PC-3 (cell line): Measurements from ENCODE around the gene AADACL2. TPM values are rescaled to one million over a fixed set of nuclear protein-coding genes. Genes with fewer than 3 reads are reported as not detected.
"Not testable (repeated sequence)": the region's sequence is repeated elsewhere in the genome, so short reads cannot be mapped to it uniquely, and the experiment has no call there.

Experiments
- ATAC-seq: fragments of 200-7000 bp; cut with Tn5 transposase; 2 replicates; pipeline ENCODE4 v1.9.1; 2020; ENCODE audit warnings: mild to moderate bottlenecking, moderate library complexity
- BruUV-seq: library from RNA; stranded (reverse); fragments of 400-500 nt; replicated peaks from 2 replicates; lab custom pipeline; 2021; lab: Mats Ljungman, UMichigan
- CTCF ChIA-PET: fragments of 300-600 bp; sonication (Branson Sonifier 250); formaldehyde crosslinking; loops from one replicate; lab custom pipeline; 2022; ENCODE audit warnings: antibody characterized with exemption; lab: Charles Lee
- POLR2A ChIA-PET: fragments of 300-600 bp; sonication (Branson Sonifier 250); formaldehyde crosslinking; loops from one replicate; lab custom pipeline; 2022; ENCODE audit warnings: antibody characterized with exemption; ENCODE audit not compliant: unreplicated experiment; lab: Charles Lee
- DNase-seq: peaks from one replicate; pipeline ENCODE4 v3.0.0-alpha.2; 2015
- H2AFZ ChIP-seq: fragments of 300-600 bp; sonication (generic); 2 replicates; pipeline ENCODE4 v1.6.0; 2016; ENCODE audit warnings: antibody characterized with exemption, low read length
- H3F3A ChIP-seq: fragments of 300-600 bp; sonication (generic); one replicate; pipeline ENCODE4 v1.6.0; 2017; ENCODE audit warnings: antibody characterized with exemption, low read length, control low read depth, mild to moderate bottlenecking; ENCODE audit not compliant: unreplicated experiment
- H3K27ac ChIP-seq: fragments of 300-600 bp; sonication (generic); 2 replicates; pipeline ENCODE4 v1.5.1; 2016; ENCODE audit warnings: mild to moderate bottlenecking, low read length
- H3K27me3 ChIP-seq: fragments of 300-600 bp; sonication (generic); 2 replicates; pipeline ENCODE4 v1.6.1; 2016; ENCODE audit warnings: low read length, mixed read lengths
- H3K36me3 ChIP-seq: fragments of 300-600 bp; sonication (generic); 2 replicates; pipeline ENCODE4 v1.6.1; 2016; ENCODE audit warnings: low read depth, mixed run types, low read length, mixed read lengths
- H3K4me1 ChIP-seq: fragments of 300-600 bp; sonication (generic); 2 replicates; pipeline ENCODE4 v1.5.1; 2016; ENCODE audit warnings: low read length; ENCODE audit not compliant: insufficient read depth
- H3K4me2 ChIP-seq: fragments of 300-600 bp; sonication (generic); 2 replicates; pipeline ENCODE4 v1.6.0; 2016; ENCODE audit warnings: low read length
- H3K4me3 ChIP-seq: fragments of 300-600 bp; sonication (generic); 2 replicates; pipeline ENCODE4 v1.5.1; 2016; ENCODE audit warnings: mild to moderate bottlenecking, low read length, mixed read lengths
- H3K79me2 ChIP-seq: fragments of 300-600 bp; sonication (generic); 2 replicates; pipeline ENCODE4 v1.6.1; 2017; ENCODE audit warnings: low read length, mixed read lengths
- H3K9ac ChIP-seq: fragments of 300-600 bp; sonication (generic); 2 replicates; pipeline ENCODE4 v1.6.0; 2016; ENCODE audit warnings: mild to moderate bottlenecking, low read length
- H3K9me2 ChIP-seq: fragments of 300-600 bp; sonication (generic); replicated peaks from 2 replicates; pipeline ENCODE4 v1.6.1; 2016; ENCODE audit warnings: mixed run types, low read length, mixed read lengths
- H3K9me3 ChIP-seq: fragments of 300-600 bp; sonication (generic); 2 replicates; pipeline ENCODE4 v1.6.1; 2016; ENCODE audit warnings: low read length, mixed read lengths
- H4K20me1 ChIP-seq: fragments of 300-600 bp; sonication (generic); 2 replicates; pipeline ENCODE4 v1.6.1; 2016; ENCODE audit warnings: low read length, mixed read lengths
- EZH2 ChIP-seq: fragments of 300-600 bp; sonication (generic); IDR thresholded peaks from one replicate; pipeline ENCODE4 v1.6.1; 2017; ENCODE audit warnings: antibody characterized with exemption, mild to moderate bottlenecking, low read length; ENCODE audit not compliant: unreplicated experiment
- EZH2phosphoT487 ChIP-seq: fragments of 300-600 bp; sonication (generic); IDR thresholded peaks from 2 replicates; pipeline ENCODE4 v1.6.1; 2018; ENCODE audit warnings: mild to moderate bottlenecking, antibody characterized with exemption, low read length, borderline replicate concordance
- intact Hi-C: fragments of 100-400 bp; cut with micrococcal nuclease; formaldehyde crosslinking; loops from 2 replicates; pipeline ENCODE4 v1.9.0; 2023
- total RNA-seq: library from RNA; depleted of rRNA; stranded (reverse); fragments of >200 nt; gene quantifications from 2 replicates; pipeline ENCODE4 v1.2.3, GENCODE V29; 2014
- TF ChIP-seq, protein P1 (sequence below): fragments of 300-600 bp; sonication (generic); conservative IDR thresholded peaks from 2 replicates; pipeline ENCODE4 v1.5.1; 2017; ENCODE audit warnings: antibody characterized with exemption, low read depth, mild to moderate bottlenecking, low read length

Gene AADACL2
- total RNA-seq, 1 experiment from 2014 or later = not detected

DNA sequence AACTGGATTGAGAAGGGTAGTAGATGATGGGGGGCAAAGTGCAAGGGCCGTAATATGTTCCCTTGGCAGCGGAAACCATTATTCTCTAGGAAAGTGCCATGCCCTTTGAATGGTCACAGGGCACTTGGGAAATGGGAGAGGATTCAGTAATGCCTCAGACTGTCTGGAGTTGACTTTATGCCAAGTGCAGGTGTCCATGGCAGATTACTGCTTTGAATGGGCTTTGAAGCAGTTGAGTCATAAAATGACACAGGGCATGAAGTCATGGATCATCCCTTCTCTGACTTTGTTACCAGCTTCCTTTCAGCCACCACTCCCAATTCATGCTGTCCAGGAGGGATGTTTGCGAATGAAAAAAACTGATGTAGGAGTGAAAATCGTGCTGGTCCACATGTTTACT is 20.1 kb downstream of the AADACL2 start:
- Histone ChIP-seq H3K4me3 (no peak overlapping the region), H3K9ac (no peak overlapping the region), H3K27me3 (no peaks in the 10 kb centered on the region), H3K9me3 (no peaks in the 10 kb centered on the region), H4K20me1 (no peaks in the 10 kb centered on the region), H3K79me2 (no peaks in the 10 kb centered on the region), H3K36me3 (no peaks in the 10 kb centered on the region), H3K4me1 (no peaks in the 10 kb centered on the region; the same call in 1 of the 2 replicates), H3K9me2 (no peaks in the 10 kb centered on the region), H3K27ac (no peak overlapping the region), H3F3A (no peaks in the 10 kb centered on the region), H2AFZ (no peak overlapping the region), H3K4me2 (no peak overlapping the region)
- ATAC-seq (no peak), DNase-seq (peak; percentile 58)
- TF ChIP-seq EZH2phosphoT487 (no peak), EZH2 (no peak)
- TF ChIP-seq, protein P1, sequence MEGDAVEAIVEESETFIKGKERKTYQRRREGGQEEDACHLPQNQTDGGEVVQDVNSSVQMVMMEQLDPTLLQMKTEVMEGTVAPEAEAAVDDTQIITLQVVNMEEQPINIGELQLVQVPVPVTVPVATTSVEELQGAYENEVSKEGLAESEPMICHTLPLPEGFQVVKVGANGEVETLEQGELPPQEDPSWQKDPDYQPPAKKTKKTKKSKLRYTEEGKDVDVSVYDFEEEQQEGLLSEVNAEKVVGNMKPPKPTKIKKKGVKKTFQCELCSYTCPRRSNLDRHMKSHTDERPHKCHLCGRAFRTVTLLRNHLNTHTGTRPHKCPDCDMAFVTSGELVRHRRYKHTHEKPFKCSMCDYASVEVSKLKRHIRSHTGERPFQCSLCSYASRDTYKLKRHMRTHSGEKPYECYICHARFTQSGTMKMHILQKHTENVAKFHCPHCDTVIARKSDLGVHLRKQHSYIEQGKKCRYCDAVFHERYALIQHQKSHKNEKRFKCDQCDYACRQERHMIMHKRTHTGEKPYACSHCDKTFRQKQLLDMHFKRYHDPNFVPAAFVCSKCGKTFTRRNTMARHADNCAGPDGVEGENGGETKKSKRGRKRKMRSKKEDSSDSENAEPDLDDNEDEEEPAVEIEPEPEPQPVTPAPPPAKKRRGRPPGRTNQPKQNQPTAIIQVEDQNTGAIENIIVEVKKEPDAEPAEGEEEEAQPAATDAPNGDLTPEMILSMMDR = no peak
- intact Hi-C loops = no loop called here
- POLR2A ChIA-PET = interaction anchor here (0.6 kb wide), 1 partner anchor 137 kb away, joined by 3 read pairs; no protein-coding TSS in a partner anchor
- CTCF ChIA-PET = no interaction called here
- BruUV-seq = no TSS peak

DNA sequence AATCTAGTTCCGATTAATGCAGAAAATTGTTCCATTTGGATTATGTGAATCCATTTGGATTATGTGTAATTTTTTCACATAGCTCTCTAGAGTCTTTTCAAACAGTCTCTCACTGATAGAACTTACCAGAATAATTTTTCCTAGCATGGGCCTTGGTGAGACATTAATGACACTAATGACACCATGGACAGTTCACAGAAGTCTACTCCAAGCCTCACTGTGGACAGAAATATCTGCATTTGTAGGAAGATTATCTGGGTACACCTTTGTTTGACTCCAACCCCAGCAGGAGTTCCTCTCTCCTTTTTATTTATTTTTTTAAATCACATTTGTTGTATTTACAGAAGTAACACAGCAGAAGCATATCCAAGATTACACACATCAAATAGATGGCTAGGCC is 27.9 kb downstream of the AADACL2 start:
- BruUV-seq = no TSS peak
- H2AFZ ChIP-seq = no peak overlapping the region
- no peak for DNase-seq
- no peak overlapping the region for H3K9ac ChIP-seq
- H3K79me2 ChIP-seq = no peaks in the 10 kb centered on the region
- no peaks in the 10 kb centered on the region for H3K9me2 ChIP-seq
- no peak for ATAC-seq
- no peaks in the 10 kb centered on the region for H3K36me3 ChIP-seq
- H3K4me2 ChIP-seq = no peak overlapping the region
- peaks cover 15% of the 10 kb centered on the region for H3K4me1 ChIP-seq
- no peaks in the 10 kb centered on the region for H3F3A ChIP-seq
- H3K4me3 ChIP-seq = no peak overlapping the region
- ChIA-PET POLR2A (no interaction called here), CTCF (no interaction called here)
- H3K9me3 ChIP-seq = no peaks in the 10 kb centered on the region
- H3K27ac ChIP-seq = no peak overlapping the region
- no peaks in the 10 kb centered on the region for H4K20me1 ChIP-seq
- H3K27me3 ChIP-seq = no peaks in the 10 kb centered on the region
- TF ChIP-seq, protein P1 = no peak
- TF ChIP-seq EZH2phosphoT487 (no peak), EZH2 (no peak)
- intact Hi-C loops = no loop called here

DNA sequence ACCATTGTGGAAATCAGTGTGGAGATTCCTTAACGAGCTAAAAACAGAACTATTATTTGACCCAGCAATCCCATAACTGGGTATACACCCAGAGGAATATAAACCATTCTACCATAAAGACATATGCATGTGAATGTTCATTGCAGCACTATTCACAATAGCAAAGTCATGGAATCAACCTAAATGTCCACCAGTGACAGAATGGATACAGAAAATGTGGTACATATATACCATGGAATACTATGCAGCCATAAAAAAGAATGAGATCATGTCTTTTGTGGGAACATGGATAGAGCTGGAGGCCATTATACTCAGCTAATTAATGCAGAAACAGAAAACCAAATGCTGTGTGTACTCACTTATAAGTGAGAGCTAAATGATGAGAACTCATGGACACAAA is 31.0 kb downstream of the AADACL2 start:
- H3F3A ChIP-seq, intact Hi-C loops, H3K27ac ChIP-seq, DNase-seq, H3K9ac ChIP-seq, H3K36me3 ChIP-seq, H3K4me2 ChIP-seq, POLR2A ChIA-PET, H3K9me2 ChIP-seq, H4K20me1 ChIP-seq, H3K4me3 ChIP-seq, H3K79me2 ChIP-seq, CTCF ChIA-PET, BruUV-seq, H3K27me3 ChIP-seq, ATAC-seq, H3K9me3 ChIP-seq, H2AFZ ChIP-seq: not testable (repeated sequence)
- H3K4me1 ChIP-seq = peaks cover 31% of the 10 kb centered on the region
